Measurements from ENCODE around the gene PPFIA2. TPM values are rescaled to one million over a fixed set of nuclear protein-coding genes. Genes with fewer than 3 reads are reported as not detected.

Gene PPFIA2
- polyA plus RNA-seq, 1 donor from 2014 or later: 65.3 TPM

- H3K79me2 ChIP-seq (replicated peaks; ENCODE audit: insufficient read depth, low read length): no peaks in the 10 kb centered on the region
- H3K36me3 ChIP-seq (ENCODE audit: insufficient read depth, low read length): no peaks in the 10 kb centered on the region
- H3F3A ChIP-seq (ENCODE audit: insufficient read depth, low read length, poor library complexity, severe bottlenecking): no peaks in the 10 kb centered on the region
- H3K9ac ChIP-seq (ENCODE audit: low read length): no peak overlapping the region
- no peaks in the 10 kb centered on the region for H4K20me1 ChIP-seq (ENCODE audit: insufficient read depth)
- TF ChIP-seq, protein P1, sequence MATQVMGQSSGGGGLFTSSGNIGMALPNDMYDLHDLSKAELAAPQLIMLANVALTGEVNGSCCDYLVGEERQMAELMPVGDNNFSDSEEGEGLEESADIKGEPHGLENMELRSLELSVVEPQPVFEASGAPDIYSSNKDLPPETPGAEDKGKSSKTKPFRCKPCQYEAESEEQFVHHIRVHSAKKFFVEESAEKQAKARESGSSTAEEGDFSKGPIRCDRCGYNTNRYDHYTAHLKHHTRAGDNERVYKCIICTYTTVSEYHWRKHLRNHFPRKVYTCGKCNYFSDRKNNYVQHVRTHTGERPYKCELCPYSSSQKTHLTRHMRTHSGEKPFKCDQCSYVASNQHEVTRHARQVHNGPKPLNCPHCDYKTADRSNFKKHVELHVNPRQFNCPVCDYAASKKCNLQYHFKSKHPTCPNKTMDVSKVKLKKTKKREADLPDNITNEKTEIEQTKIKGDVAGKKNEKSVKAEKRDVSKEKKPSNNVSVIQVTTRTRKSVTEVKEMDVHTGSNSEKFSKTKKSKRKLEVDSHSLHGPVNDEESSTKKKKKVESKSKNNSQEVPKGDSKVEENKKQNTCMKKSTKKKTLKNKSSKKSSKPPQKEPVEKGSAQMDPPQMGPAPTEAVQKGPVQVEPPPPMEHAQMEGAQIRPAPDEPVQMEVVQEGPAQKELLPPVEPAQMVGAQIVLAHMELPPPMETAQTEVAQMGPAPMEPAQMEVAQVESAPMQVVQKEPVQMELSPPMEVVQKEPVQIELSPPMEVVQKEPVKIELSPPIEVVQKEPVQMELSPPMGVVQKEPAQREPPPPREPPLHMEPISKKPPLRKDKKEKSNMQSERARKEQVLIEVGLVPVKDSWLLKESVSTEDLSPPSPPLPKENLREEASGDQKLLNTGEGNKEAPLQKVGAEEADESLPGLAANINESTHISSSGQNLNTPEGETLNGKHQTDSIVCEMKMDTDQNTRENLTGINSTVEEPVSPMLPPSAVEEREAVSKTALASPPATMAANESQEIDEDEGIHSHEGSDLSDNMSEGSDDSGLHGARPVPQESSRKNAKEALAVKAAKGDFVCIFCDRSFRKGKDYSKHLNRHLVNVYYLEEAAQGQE (IDR thresholded peaks at IDR 0.05; ENCODE audit: borderline replicate concordance): no peak
- TF ChIP-seq MXI1 (conservative IDR thresholded peaks at IDR 0.05; ENCODE audit: poor library complexity, severe bottlenecking) (no peak), CTCF (IDR thresholded peaks at IDR 0.05; ENCODE audit: poor library complexity, severe bottlenecking) (no peak), TAF1 (IDR thresholded peaks at IDR 0.05; ENCODE audit: low read depth) (no peak), POLR2AphosphoS5 (IDR thresholded peaks at IDR 0.05) (no peak), SMC3 (conservative IDR thresholded peaks at IDR 0.05; ENCODE audit: poor library complexity) (no peak), RAD21 (conservative IDR thresholded peaks at IDR 0.05) (no peak), EP300 (conservative IDR thresholded peaks at IDR 0.05; ENCODE audit: poor library complexity, severe bottlenecking) (no peak), EZH2 (IDR thresholded peaks at IDR 0.05; ENCODE audit: borderline replicate concordance, insufficient read depth, low read length, poor library complexity, severe bottlenecking) (no peak)
- no peaks in the 10 kb centered on the region for H3K27me3 ChIP-seq (ENCODE audit: insufficient read depth, low read depth, low read length)
- no peaks in the 10 kb centered on the region for H3K9me2 ChIP-seq (ENCODE audit: insufficient read depth, low read length)
- H2AFZ ChIP-seq (ENCODE audit: low read depth, low read length): no peak overlapping the region
- no peaks in the 10 kb centered on the region for H3K9me3 ChIP-seq (ENCODE audit: low read length)
- no peak overlapping the region for H3K4me3 ChIP-seq (ENCODE audit: low read length)
- no peak overlapping the region for H3K4me2 ChIP-seq (ENCODE audit: low read length)
- no peak overlapping the region for H3K27ac ChIP-seq (ENCODE audit: low read length)
Observed at GRCh38 chr12:81542065-81543010, 216.8 kb downstream of the PPFIA2 start.

DNA sequence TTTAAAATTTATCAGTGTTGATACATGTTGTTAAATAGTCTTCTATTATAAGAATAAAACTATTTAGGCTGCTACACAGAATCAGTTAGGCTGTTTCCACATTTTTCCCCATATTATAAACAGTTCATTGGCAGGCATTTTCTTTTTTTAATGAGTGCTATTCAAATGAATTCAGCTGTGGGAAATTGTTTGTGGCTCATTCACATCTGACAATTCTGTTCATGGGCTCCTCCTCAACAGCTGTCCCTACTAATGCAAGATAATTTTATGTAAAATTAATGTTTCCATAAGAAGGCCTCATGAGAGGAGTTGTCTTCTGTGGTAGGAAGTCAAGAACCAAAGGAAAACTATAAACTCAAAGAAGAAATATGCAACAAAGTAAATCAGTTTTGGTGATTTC, 218.0 kb downstream of the PPFIA2 start:
- Histone ChIP-seq H3K27me3 (ENCODE audit: insufficient read depth, low read depth, low read length) (no peaks in the 10 kb centered on the region), H3K27ac (ENCODE audit: low read length) (no peak overlapping the region), H3K9ac (ENCODE audit: low read length) (no peak overlapping the region), H4K20me1 (ENCODE audit: insufficient read depth) (no peaks in the 10 kb centered on the region), H3K36me3 (ENCODE audit: insufficient read depth, low read length) (no peaks in the 10 kb centered on the region), H3K4me2 (ENCODE audit: low read length) (no peak overlapping the region), H3K9me3 (ENCODE audit: low read length) (no peaks in the 10 kb centered on the region), H3K9me2 (ENCODE audit: insufficient read depth, low read length) (no peaks in the 10 kb centered on the region), H2AFZ (ENCODE audit: low read depth, low read length) (no peak overlapping the region), H3K79me2 (replicated peaks; ENCODE audit: insufficient read depth, low read length) (no peaks in the 10 kb centered on the region), H3K4me3 (ENCODE audit: low read length) (no peak overlapping the region), H3F3A (ENCODE audit: insufficient read depth, low read length, poor library complexity, severe bottlenecking) (no peaks in the 10 kb centered on the region)
- no peak for TF ChIP-seq CTCF (IDR thresholded peaks at IDR 0.05; ENCODE audit: poor library complexity, severe bottlenecking)
- TF ChIP-seq SMC3 (conservative IDR thresholded peaks at IDR 0.05; ENCODE audit: poor library complexity): no peak
- TF ChIP-seq EZH2 (IDR thresholded peaks at IDR 0.05; ENCODE audit: borderline replicate concordance, insufficient read depth, low read length, poor library complexity, severe bottlenecking): no peak
- TF ChIP-seq POLR2AphosphoS5 (IDR thresholded peaks at IDR 0.05): no peak
- no peak for TF ChIP-seq TAF1 (IDR thresholded peaks at IDR 0.05; ENCODE audit: low read depth)
- TF ChIP-seq MXI1 (conservative IDR thresholded peaks at IDR 0.05; ENCODE audit: poor library complexity, severe bottlenecking): no peak
- TF ChIP-seq RAD21 (conservative IDR thresholded peaks at IDR 0.05): no peak

All from neural cell (in vitro differentiated cells).